ENCODE data around the gene FUT2.
"Not testable (repeated sequence)": the region's sequence is repeated elsewhere in the genome, so short reads cannot be mapped to it uniquely, and the experiment has no call there.

Gene FUT2

GRCh38 chr19:48676487-48676886 lies 19.3 kb upstream of the FUT2 start:
- DNase-seq (ENCODE audit: low read depth): no peak
- H3K4me3 ChIP-seq (ENCODE audit: low read depth, low read length): no peak overlapping the region
- no peak for TF ChIP-seq CTCF (IDR thresholded peaks at IDR 0.05; ENCODE audit: low read depth, low read length, missing control alignments)

- no peak for TF ChIP-seq CTCF (IDR thresholded peaks at IDR 0.05; ENCODE audit: low read depth, low read length, missing control alignments)
- no peak for DNase-seq (ENCODE audit: low read depth)
- H3K4me3 ChIP-seq (ENCODE audit: low read depth, low read length): no peak overlapping the region
Measured at GRCh38 chr19:48676887-48677286, 18.9 kb upstream of the FUT2 start.

- TF ChIP-seq CTCF (IDR thresholded peaks at IDR 0.05; ENCODE audit: low read depth, low read length, missing control alignments): no peak
- H3K4me3 ChIP-seq (ENCODE audit: low read depth, low read length): no peak overlapping the region
- no peak for DNase-seq (ENCODE audit: low read depth)
Measured at GRCh38 chr19:48678201-48678600, 17.6 kb upstream of the FUT2 start.

- H3K4me3 ChIP-seq (ENCODE audit: low read depth, low read length); DNase-seq (ENCODE audit: low read depth): not testable (repeated sequence)
Measured at GRCh38 chr19:48680006-48680405, 15.8 kb upstream of the FUT2 start.

- TF ChIP-seq CTCF (IDR thresholded peaks at IDR 0.05; ENCODE audit: low read depth, low read length, missing control alignments): no peak
Measured at GRCh38 chr19:48680436-48681126, 15.2 kb upstream of the FUT2 start.

GRCh38 chr19:48681127-48681470 lies 14.7 kb upstream of the FUT2 start:
- no peak for DNase-seq (ENCODE audit: low read depth)
- no peak overlapping the region for H3K4me3 ChIP-seq (ENCODE audit: low read depth, low read length)

More at GRCh38 chr19:48680436-48681126, 15.2 kb upstream of the FUT2 start:
- DNase-seq (ENCODE audit: low read depth): no peak
- H3K4me3 ChIP-seq (ENCODE audit: low read depth, low read length): no peak overlapping the region

GRCh38 chr19:48683349-48683748 lies 12.4 kb upstream of the FUT2 start:
- TF ChIP-seq CTCF (IDR thresholded peaks at IDR 0.05; ENCODE audit: low read depth, low read length, missing control alignments): no peak
- H3K4me3 ChIP-seq (ENCODE audit: low read depth, low read length): no peak overlapping the region

More at GRCh38 chr19:48681127-48681470, 14.7 kb upstream of the FUT2 start:
- TF ChIP-seq CTCF (IDR thresholded peaks at IDR 0.05; ENCODE audit: low read depth, low read length, missing control alignments): no peak

More at GRCh38 chr19:48683349-48683748, 12.4 kb upstream of the FUT2 start:
- DNase-seq (ENCODE audit: low read depth): no peak

Measured in GM12864 (cell line).